ENCODE data around the gene PLBD1.

The PLBD1 gene

GRCh38 chr12:14505626-14506596 is 61.8 kb downstream of the PLBD1 start:
- FAIRE-seq, result peak; percentile 27

GRCh38 chr12:14495326-14495725 is 72.4 kb downstream of the PLBD1 start:
- no peak for DNase-seq (ENCODE audit: low spot score)
- FAIRE-seq, result no peak

More at GRCh38 chr12:14505626-14506596, 61.8 kb downstream of the PLBD1 start:
- DNase-seq (ENCODE audit: low spot score), result no peak

DNA sequence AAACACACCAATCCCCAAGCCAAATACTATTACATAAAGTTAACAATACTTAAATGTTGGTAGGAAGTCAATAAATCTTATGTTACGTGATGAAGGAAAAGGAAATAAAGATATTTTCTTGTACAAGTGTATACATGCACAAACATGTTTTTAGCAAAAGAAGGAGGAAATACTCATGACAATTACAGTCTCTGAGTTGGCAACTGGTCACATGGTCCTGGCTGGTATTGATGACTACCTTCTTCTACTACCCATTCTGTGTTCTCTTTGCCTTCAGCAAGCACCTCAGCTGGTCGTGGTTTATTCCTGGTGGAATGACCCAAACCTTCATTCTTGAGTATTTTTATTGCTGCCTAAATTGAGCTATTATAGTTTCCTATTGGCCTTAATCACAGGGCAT is 84.8 kb downstream of the PLBD1 start:
- FAIRE-seq, result no peak

GRCh38 chr12:14482361-14482760 is 85.3 kb downstream of the PLBD1 start:
- no peak for DNase-seq (ENCODE audit: low spot score)

More for the DNA sequence above, 84.8 kb downstream of the PLBD1 start:
- DNase-seq (ENCODE audit: low spot score), result no peak

GRCh38 chr12:14481201-14481600 is 86.5 kb downstream of the PLBD1 start:
- no peak for FAIRE-seq
- DNase-seq (ENCODE audit: low spot score), result no peak

More at GRCh38 chr12:14482361-14482760, 85.3 kb downstream of the PLBD1 start:
- no peak for FAIRE-seq

DNA sequence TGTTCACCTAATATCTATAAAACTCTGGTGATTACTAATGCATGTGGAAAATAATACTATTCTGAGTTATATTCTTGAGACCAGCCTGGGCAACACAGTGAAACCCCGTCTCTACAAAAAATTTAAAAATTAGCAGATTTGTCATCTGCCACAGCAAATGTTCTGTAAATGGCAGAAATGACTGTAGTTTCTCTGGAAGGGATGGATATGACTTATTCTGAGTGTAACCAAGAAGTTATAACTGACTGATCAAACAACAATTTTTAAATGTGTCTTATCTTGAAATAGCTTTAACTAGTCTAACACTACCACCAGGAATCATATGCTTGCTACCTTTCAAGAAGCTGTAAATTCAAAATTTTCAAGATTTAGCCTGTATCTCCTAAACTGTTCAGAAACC is 88.7 kb downstream of the PLBD1 start:
- no peak for FAIRE-seq

GRCh38 chr12:14473707-14474287 is 93.9 kb downstream of the PLBD1 start:
- DNase-seq (ENCODE audit: low spot score) (no peak), FAIRE-seq (no peak)

More for the DNA sequence above, 88.7 kb downstream of the PLBD1 start:
- no peak for DNase-seq (ENCODE audit: low spot score)

DNA sequence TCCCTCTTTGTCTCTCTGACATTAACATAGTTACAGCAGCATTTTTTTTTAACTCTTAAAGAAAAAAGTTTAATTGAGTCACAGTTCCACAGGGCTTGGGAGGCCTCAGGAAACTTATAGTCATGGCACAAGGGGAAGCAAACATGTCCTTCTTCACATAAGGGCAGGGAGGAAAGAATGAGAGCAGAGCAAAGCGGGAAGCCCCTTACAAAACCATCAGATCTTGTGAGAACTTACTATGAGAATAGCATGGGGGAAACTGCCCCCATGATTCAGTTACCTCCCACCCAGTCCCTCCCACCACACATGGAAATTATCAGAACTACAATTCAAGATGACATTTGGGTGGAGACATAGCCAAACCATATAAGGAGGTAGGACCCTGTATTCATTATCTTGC is 96.2 kb downstream of the PLBD1 start:
- FAIRE-seq (peak; percentile 72), DNase-seq (ENCODE audit: low spot score) (no peak)

- FAIRE-seq (no peak), DNase-seq (ENCODE audit: low spot score) (no peak)
Measured at GRCh38 chr12:14460212-14460841, 107.4 kb downstream of the PLBD1 start.

- DNase-seq (ENCODE audit: low spot score), result peak; percentile 46
- peak; percentile 68 for FAIRE-seq
Measured at GRCh38 chr12:14454098-14454907, 113.4 kb downstream of the PLBD1 start.

Data from urothelium cell line (cell line).